SHP77 (cell line): ENCODE data around the gene ABO.
"Not testable (repeated sequence)": the region's sequence is repeated elsewhere in the genome, so short reads cannot be mapped to it uniquely, and the experiment has no call there.

Experiments used
- DNase-seq, 2 experiments: peaks; one replicate each; lab custom pipeline; 2025; lab: John Stamatoyannopoulos, UW

The ABO gene

GRCh38 chr9:133263557-133263956 lies 11.4 kb downstream of the ABO start:
- DNase-seq: no peak

- DNase-seq: no peak
Observed at GRCh38 chr9:133262226-133262625, 12.8 kb downstream of the ABO start.

- no peak for DNase-seq
Observed at GRCh38 chr9:133261753-133262120, 13.3 kb downstream of the ABO start.

- DNase-seq: no peak
Observed at GRCh38 chr9:133261103-133261752, 13.8 kb downstream of the ABO start.

- no peak for DNase-seq
Observed at GRCh38 chr9:133260334-133261102, 14.5 kb downstream of the ABO start.

- DNase-seq: no peak
Observed at GRCh38 chr9:133258061-133259015, 16.7 kb downstream of the ABO start.

- no peak for DNase-seq
Observed at GRCh38 chr9:133257465-133257956, 17.5 kb downstream of the ABO start.

- DNase-seq: no peak
Observed at GRCh38 chr9:133256686-133257091, 18.3 kb downstream of the ABO start.

GRCh38 chr9:133256136-133256461 lies 18.9 kb downstream of the ABO start:
- no peak for DNase-seq

- no peak for DNase-seq
Observed at GRCh38 chr9:133255371-133256135, 19.4 kb downstream of the ABO start.

GRCh38 chr9:133254471-133254870 lies 20.5 kb downstream of the ABO start:
- no peak for DNase-seq

- DNase-seq: no peak
Observed at GRCh38 chr9:133253268-133253667, 21.7 kb downstream of the ABO start.

GRCh38 chr9:133252301-133253020 lies 22.5 kb downstream of the ABO start:
- DNase-seq: no peak

- no peak for DNase-seq
Observed at GRCh38 chr9:133251773-133252172, 23.2 kb downstream of the ABO start.

GRCh38 chr9:133251221-133251620 lies 23.8 kb downstream of the ABO start:
- not testable (repeated sequence) for DNase-seq

GRCh38 chr9:133250741-133251170 lies 24.2 kb downstream of the ABO start:
- DNase-seq: no peak

- DNase-seq: no peak
Observed at GRCh38 chr9:133249337-133249736, 25.7 kb downstream of the ABO start.

GRCh38 chr9:133248726-133249295 lies 26.2 kb downstream of the ABO start:
- no peak for DNase-seq

- no peak for DNase-seq
Observed at GRCh38 chr9:133247632-133248031, 27.4 kb downstream of the ABO start.

GRCh38 chr9:133246991-133247390 lies 28.0 kb downstream of the ABO start:
- DNase-seq: no peak

GRCh38 chr9:133246562-133246961 lies 28.4 kb downstream of the ABO start:
- DNase-seq: no peak
